Spleen (tissue), 13 donors: ENCODE measurements around the gene TMEM106C. TPM values are rescaled to one million over a fixed set of nuclear protein-coding genes. Genes with fewer than 3 reads are reported as not detected.

Experiments used
- DNase-seq: peaks from one replicate; pipeline ENCODE4 v3.0.0-alpha.2; 2020
- H3K27ac ChIP-seq, 8 donors: fragments of 200-600 bp; sonication (generic) in 7 of 8; 1 replicate in 4 of 8; 2 replicates in 4 of 8; pipeline versions ENCODE4 v1.5.0 to v1.8.0; 2016 to 2021; ENCODE audit warnings: inconsistent platforms in 4 of 8, mild to moderate bottlenecking in 4 of 8, moderate library complexity in 1 of 8
- H3K27me3 ChIP-seq, 7 donors: fragments of 200-600 bp; sonication (generic) in 6 of 7; replicated peaks in 1 of 7; 1 replicate in 4 of 7; 2 replicates in 3 of 7; pipeline versions ENCODE4 v1.5.0 to v1.8.0; 2016 to 2021; ENCODE audit warnings: inconsistent platforms in 3 of 7, mild to moderate bottlenecking in 1 of 7
- H3K36me3 ChIP-seq, 6 donors: fragments of 200-600 bp; sonication (generic) in 5 of 6; 1 replicate in 4 of 6; 2 replicates in 2 of 6; pipeline versions ENCODE4 v1.5.0 to v1.8.0; 2016 to 2021; ENCODE audit warnings: inconsistent platforms in 2 of 6
- H3K4me1 ChIP-seq, 6 donors: fragments of 200-600 bp; sonication (generic) in 5 of 6; 1 replicate in 3 of 6; 2 replicates in 3 of 6; pipeline versions ENCODE4 v1.5.0 to v1.8.0; 2016 to 2021; ENCODE audit warnings: inconsistent platforms in 3 of 6
- H3K4me3 ChIP-seq, 8 donors: fragments of 200-600 bp; sonication (generic) in 7 of 8; 1 replicate in 4 of 8; 2 replicates in 4 of 8; pipeline versions ENCODE4 v1.5.0 to v1.8.0; 2016 to 2021; ENCODE audit warnings: inconsistent platforms in 4 of 8, mild to moderate bottlenecking in 4 of 8, moderate library complexity in 2 of 8
- H3K9me3 ChIP-seq, 8 donors: fragments of 200-600 bp; sonication (generic) in 7 of 8; 1 replicate in 4 of 8; 2 replicates in 4 of 8; pipeline versions ENCODE4 v1.5.0 to v1.8.0; 2016 to 2021; ENCODE audit warnings: inconsistent platforms in 4 of 8
- CTCF ChIP-seq, 11 experiments: fragments of 200-600 bp in 7 of 11; fragments of 450-650 bp in 4 of 11; sonication (generic) in 4 of 11; IDR thresholded peaks in 8 of 11; conservative IDR thresholded peaks in 3 of 11; 1 replicate in 7 of 11; 2 replicates in 4 of 11; pipeline versions ENCODE4 v1.4.0 to v1.8.0; 2016 to 2021; ENCODE audit warnings: antibody characterized with exemption in 11 of 11, inconsistent platforms in 4 of 11, mild to moderate bottlenecking in 1 of 11
- POLR2A ChIP-seq, 3 donors: fragments of 450-650 bp; IDR thresholded peaks; one replicate each; pipeline ENCODE4 v1.5.1; 2017; ENCODE audit warnings: antibody characterized with exemption in 3 of 3, mild to moderate bottlenecking in 1 of 3
- POLR2AphosphoS5 ChIP-seq, 3 donors: sonication (generic); formaldehyde crosslinking; IDR thresholded peaks; one replicate each; pipeline ENCODE4 v1.5.1; 2017; ENCODE audit warnings: antibody characterized with exemption in 3 of 3
- WGBS, 5 donors: extraction: QIAGEN DNeasy Blood & Tissue Kit in 3 of 5; methylation state at CpG; one replicate each; pipeline versions ENCODE4 v1.1.5 to v1.1.7; 2013 to 2018; 5-methylcytosine and 5-hydroxymethylcytosine counted together
- intact Hi-C: fragments of 100-400 bp; cut with DNase I; formaldehyde crosslinking; loops from one replicate; pipeline ENCODE4 v1.15.0; 2023; ENCODE audit warnings: low total_unique reads
- long read RNA-seq, 2 donors: transcript quantifications; one replicate each; lab custom pipeline, GENCODE V29; 2026
- polyA plus RNA-seq, 3 donors: library from polyadenylated mRNA; stranded (reverse); fragments of 200-250 nt; gene quantifications; one replicate each; pipeline ENCODE4 v1.2.1, GENCODE V29; 2013
- total RNA-seq, 7 donors: library from RNA; depleted of rRNA in 3 of 7; stranded (reverse); fragments of >200 nt in 3 of 7; fragmentation: NEBNext Ultra II Directional in 4 of 7; extraction: Animal tissue kit (Norgen Biotek cat#: 25700) in 4 of 7; gene quantifications; one replicate each; pipeline versions ENCODE4 v1.1.0 to v1.2.1, GENCODE V29; 2016 to 2021
- donor health status: healthy with polysubstance abuse.
- donor health status: DM: no; HTN: no; CAD: no; lungs with moderate emphysema.
- donor health status: DM: no; HTN: no; CAD: no.
- donor health status: Bipolar disorder and iron deficiency.
- donor health status: healthy.
- donor health status: DM: no; HTN: no; CAD: no.
- donor health status: DM: yes; HTN: yes; CAD: no.

TMEM106C gene
- total RNA-seq (100 to 1,000 TPM in 4 of 7 donors, 10 to 100 TPM in 3; 37.6 to 124 (median 109) TPM), polyA plus RNA-seq (10 to 100 TPM; 30.1 to 49.1 (median 40.2) TPM)
- long read RNA-seq, donor 1, transcript TMEM106C-201 (8 exons, 1,394 nt), result major isoform, 13 of 26 reads
- long read RNA-seq, donor 1, transcript TMEM106C-220 (8 exons, 810 nt), result minor isoform, 12 of 26 reads
- long read RNA-seq, donor 1, partial matches to known transcripts, result 0 of 26 reads
- long read RNA-seq, donor 1, other reads (novel, unspliced or antisense), result 0 of 26 reads
- long read RNA-seq, donor 2, transcript TMEM106C-220 (8 exons, 810 nt), result major isoform, 11 of 18 reads
- long read RNA-seq, donor 2, partial matches to known transcripts, result 0 of 18 reads
- long read RNA-seq, donor 2, other reads (novel, unspliced or antisense), result 0 of 18 reads

GRCh38 chr12:47963340-47964040 is at the start of gene TMEM106C:
Gene TMEM106C, plus strand, starts transcription at chr12:47963596. Its CDS starts 641 bp downstream, at chr12:47964237.
- DNase-seq, result peak; percentile 97
- TF ChIP-seq POLR2AphosphoS5 (IDR thresholded peaks at IDR 0.05) (peak; percentile 89 to 93 (median 92)), CTCF (IDR thresholded peaks at IDR 0.05 in 8 of 11, conservative IDR thresholded peaks at IDR 0.05 in 3 of 11) (peak; percentile 85 to 99 (median 98)), POLR2A (IDR thresholded peaks at IDR 0.05) (peak in 1 of 3 donors; percentile 45)
- WGBS, 5 donors, result 0 to 1% (median 1%) methylated on average over 27 to 59 of the region's 59 CpGs
- intact Hi-C loops, result no loop called here
- Histone ChIP-seq H3K36me3 (peaks cover 0 to 34% (median 15%) of the 10 kb centered on the region in 6 donors), H3K27ac (peak within 1 kb of the TSS in 7 of 8 donors; percentile 69 to 85 (median 80)), H3K27me3 (no peaks in the 10 kb centered on the region), H3K9me3 (peaks cover 0 to 2% (median 0%) of the 10 kb centered on the region in 8 donors), H3K4me3 (peak within 1 kb of the TSS; percentile 67 to 93 (median 82)), H3K4me1 (peaks cover 9 to 49% (median 34%) of the 10 kb centered on the region in 6 donors)

GRCh38 chr12:47920913-47921312 is 42.5 kb upstream of the TMEM106C start:
- Histone ChIP-seq H3K9me3 (no peaks in the 10 kb centered on the region), H3K27me3 (peaks cover 0 to 7% (median 0%) of the 10 kb centered on the region in 7 donors), H3K4me3 (no peak overlapping the region), H3K36me3 (no peaks in the 10 kb centered on the region), H3K27ac (no peak overlapping the region), H3K4me1 (no peaks in the 10 kb centered on the region)
- WGBS, 5 donors, result 71 to 86% (median 81%) methylated on average over 6 of the region's 6 CpGs
- intact Hi-C loops, result no loop called here
- DNase-seq, result no peak
- TF ChIP-seq CTCF (IDR thresholded peaks at IDR 0.05 in 8 of 11, conservative IDR thresholded peaks at IDR 0.05 in 3 of 11), result no peak
- no peak for TF ChIP-seq POLR2AphosphoS5 (IDR thresholded peaks at IDR 0.05)
- no peak for TF ChIP-seq POLR2A (IDR thresholded peaks at IDR 0.05)

- Histone ChIP-seq H3K36me3 (no peaks in the 10 kb centered on the region), H3K4me1 (no peaks in the 10 kb centered on the region), H3K27ac (no peak overlapping the region), H3K4me3 (no peak overlapping the region), H3K9me3 (no peaks in the 10 kb centered on the region), H3K27me3 (peaks cover 0 to 7% (median 0%) of the 10 kb centered on the region in 7 donors)
- no peak for DNase-seq
- TF ChIP-seq CTCF (IDR thresholded peaks at IDR 0.05 in 8 of 11, conservative IDR thresholded peaks at IDR 0.05 in 3 of 11) (no peak), POLR2AphosphoS5 (IDR thresholded peaks at IDR 0.05) (no peak), POLR2A (IDR thresholded peaks at IDR 0.05) (no peak)
- intact Hi-C loops, result no loop called here
- 63 to 89% (median 79%) methylated on average over 1 of the region's 1 CpG for WGBS, 5 donors
Observed at GRCh38 chr12:47921907-47922306, 41.5 kb upstream of the TMEM106C start.

- peaks cover 0 to 24% (median 0%) of the 10 kb centered on the region in 7 donors for H3K27me3 ChIP-seq
- H3K4me3 ChIP-seq, result no peak overlapping the region
- H3K9me3 ChIP-seq, result no peaks in the 10 kb centered on the region
- no peak for DNase-seq
- intact Hi-C loops, result no loop called here
- no peak overlapping the region for H3K27ac ChIP-seq
- no peaks in the 10 kb centered on the region for H3K4me1 ChIP-seq
- no peak for TF ChIP-seq POLR2AphosphoS5 (IDR thresholded peaks at IDR 0.05)
- no peak for TF ChIP-seq CTCF (IDR thresholded peaks at IDR 0.05 in 8 of 11, conservative IDR thresholded peaks at IDR 0.05 in 3 of 11)
- TF ChIP-seq POLR2A (IDR thresholded peaks at IDR 0.05), result no peak
- WGBS, 5 donors, result 76 to 88% (median 83%) methylated on average over 3 of the region's 3 CpGs
- H3K36me3 ChIP-seq, result no peaks in the 10 kb centered on the region
Observed at GRCh38 chr12:47927346-47927745, 36.0 kb upstream of the TMEM106C start.
